ENCODE measurements around the gene NKD1.

NKD1 gene

DNA sequence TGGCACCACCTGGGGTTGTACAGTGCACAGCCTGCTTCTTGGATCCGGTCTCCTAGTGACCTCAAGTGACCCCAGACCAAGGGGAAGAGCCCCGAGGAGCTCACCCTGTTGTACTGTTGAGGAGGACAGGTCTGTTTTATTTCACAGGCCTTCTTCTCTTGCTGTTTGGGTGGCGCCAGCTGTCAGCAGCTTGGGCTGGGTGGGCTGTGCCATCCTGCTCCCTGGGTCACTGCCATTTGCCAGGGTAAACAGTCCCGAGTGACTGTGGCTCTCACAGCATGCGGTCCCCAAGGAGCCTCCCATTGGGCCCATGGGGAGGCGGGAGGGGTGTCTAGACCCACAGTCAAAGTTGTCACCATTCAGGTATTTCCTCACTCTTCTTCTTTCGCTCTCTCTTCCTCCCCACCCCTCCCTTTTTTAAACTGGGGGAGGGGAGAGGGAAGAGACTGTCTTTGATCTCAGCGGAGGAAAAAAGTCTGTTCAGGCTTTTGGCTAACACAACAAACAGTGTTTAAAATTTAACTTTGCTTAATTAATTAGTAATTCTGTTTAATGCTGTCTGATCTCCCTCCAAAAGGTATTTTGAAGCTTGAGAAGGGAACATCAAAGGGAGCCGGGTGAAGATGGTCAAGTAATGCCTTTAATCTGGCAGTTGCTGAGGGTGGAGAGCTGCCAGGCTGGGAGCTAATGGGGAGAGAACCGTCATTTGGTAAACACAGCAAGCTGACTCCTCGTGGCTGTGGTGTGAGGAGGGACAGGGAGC lies 68.9 kb downstream of the NKD1 start:
- no peak for DNase-seq

- no peak for DNase-seq
These were observed 69.5 kb downstream of the NKD1 start for GRCh38 chr16:50617646-50618184.

GRCh38 chr16:50618238-50618918 lies 70.2 kb downstream of the NKD1 start:
- no peak for DNase-seq

DNA sequence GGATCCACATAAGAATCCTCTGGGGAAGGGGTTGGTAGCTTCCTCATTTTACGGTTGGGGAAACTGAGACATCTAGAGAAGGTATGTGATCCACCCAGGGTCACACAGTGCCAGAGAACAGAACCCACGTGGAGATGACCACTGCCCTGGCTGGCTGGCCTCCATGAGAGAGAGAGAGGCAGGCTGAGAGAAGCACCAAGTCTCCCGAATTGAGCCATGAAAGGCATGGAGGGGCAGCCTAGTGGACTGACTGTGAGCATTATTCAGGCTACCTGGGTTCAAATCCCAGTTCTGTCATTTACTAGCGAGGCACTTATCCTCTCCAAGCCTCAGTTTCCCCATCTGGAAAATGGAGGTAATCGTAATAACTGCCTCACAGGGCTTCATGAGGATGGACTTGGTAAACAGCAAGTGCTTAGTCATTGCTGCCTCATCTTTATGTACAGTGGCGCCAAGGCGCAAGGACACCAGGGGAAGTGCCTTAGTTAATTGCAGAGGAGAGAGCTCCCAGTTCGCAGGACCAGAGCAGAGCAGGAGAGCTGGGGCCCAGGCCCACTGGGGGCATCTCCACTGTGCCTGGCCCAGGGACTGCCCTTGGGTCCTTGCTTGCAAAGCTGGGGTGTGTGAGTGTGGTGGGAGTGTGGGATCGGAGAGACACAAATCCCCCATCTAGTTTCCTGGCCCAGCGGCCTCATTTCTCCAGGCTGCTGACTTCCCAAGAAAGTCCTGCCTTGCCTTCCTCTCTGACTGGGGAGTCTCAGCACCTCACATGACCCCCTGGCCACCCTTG lies 71.7 kb downstream of the NKD1 start:
- DNase-seq = no peak

DNA sequence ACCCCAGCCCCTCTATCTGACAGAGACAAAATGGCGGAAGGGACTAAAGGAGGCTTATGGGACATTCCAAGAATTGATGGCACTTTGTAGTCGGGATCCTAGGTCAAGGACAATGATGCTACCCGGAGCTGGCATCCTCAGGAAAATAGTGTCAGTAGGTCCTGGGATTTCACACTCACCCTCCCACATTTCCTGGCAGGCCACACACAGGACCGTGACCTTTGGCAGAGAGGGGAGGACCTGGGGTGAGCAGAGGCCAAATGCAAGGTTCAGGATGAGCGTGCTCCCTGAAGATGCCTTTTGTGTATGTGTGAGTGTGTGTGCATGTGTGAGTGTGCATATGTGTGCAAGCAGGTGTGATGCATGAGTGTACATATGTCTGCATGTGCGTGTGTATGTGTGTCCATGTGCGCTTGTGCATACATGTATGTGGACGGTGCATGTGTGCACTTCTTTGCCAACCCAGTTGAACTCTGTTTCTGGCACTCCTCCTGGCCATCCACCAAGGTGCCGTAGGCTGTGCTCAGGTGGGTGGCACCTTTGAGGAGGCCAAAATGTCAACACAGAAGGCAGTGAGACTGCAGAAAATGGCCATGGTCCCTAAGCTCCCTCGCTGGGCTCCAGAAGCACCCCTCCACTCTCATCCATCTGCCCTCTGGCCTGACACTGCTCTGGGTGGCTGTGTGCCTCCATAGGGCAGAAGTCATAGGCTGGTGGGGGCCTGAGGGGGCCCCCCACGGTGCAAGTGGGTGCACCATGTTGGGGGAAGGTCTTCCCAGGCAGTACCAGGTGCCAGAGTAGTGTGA lies 72.7 kb downstream of the NKD1 start:
- no peak for DNase-seq

DNA sequence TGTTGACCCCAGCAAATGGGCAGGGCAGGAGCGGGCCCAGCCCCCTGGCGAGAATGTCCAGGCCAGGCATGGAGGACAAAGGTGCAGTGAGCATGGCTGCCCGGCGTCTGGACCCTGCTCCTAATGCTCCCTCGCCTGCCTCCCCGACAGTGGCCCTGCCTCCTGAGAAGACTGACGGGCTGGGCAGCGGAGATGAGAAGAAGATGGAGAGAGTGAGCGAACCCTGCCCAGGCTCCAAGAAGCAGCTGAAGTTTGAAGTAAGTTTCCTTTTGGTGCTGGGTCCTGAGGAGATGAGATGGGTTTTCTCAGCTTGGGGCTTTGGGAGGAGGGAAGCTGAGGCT lies 73.2 kb downstream of the NKD1 start:
- no peak for DNase-seq

DNA sequence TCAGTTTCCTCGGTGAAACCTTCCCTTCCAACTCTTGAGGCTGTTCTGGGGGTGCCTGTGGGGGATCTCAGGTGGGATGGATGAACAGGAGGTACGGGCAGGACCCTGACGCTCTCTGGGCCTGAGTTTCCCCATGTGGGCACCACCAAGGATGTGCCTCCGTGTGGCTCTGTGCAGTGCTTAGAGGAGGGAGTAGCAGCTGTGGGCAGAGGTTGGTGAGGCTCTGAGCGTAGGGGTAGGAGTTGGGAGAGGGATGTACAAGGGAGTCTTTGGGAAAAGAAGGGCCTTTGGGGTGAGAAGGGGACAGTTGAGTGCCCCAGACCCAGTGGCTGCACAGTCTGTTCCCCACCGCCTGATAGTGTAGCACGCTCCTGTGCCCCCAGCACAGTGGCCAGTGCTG lies 73.8 kb downstream of the NKD1 start:
- DNase-seq = no peak

DNA sequence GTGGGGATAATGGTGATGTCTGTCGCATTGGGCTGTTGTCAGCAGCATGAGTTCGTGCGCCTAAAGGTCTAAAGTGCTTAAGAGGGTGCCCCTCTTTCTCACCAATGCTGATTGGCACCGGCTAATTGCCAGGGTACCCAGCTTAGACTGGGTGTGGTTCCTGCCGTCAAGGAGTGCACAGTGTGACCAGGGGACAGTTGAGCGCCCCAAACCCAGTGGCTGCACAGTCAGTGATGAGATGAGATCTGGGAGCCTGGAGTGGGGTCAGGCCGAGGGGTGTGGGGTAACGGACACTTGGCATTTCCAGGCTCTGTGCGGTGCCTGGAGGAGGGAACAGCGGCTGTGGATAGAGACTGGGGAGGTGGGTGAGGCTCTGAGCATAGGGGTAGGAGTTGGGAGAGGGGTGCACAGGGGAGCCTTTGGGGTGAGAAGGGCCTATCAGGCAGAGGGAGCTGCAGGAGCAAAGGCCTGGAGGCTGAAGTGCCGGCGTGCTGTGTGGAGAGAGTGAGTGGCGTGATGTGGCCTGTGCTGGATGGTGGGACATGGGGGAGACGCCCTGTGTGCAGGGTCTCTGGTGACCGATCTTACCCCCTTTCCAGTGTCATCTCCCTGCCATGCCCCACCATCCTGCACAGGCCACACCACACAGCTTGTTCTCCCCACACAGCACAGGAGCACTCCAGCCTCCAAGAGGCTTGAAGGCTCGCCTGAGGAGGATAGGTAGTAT lies 74.6 kb downstream of the NKD1 start:
- DNase-seq = no peak

GRCh38 chr16:50624449-50624970 lies 76.3 kb downstream of the NKD1 start:
- DNase-seq = no peak

- no peak for DNase-seq
These were observed 77.2 kb downstream of the NKD1 start for GRCh38 chr16:50625374-50625773.

GRCh38 chr16:50626868-50627267 lies 78.7 kb downstream of the NKD1 start:
- no peak for DNase-seq

DNA sequence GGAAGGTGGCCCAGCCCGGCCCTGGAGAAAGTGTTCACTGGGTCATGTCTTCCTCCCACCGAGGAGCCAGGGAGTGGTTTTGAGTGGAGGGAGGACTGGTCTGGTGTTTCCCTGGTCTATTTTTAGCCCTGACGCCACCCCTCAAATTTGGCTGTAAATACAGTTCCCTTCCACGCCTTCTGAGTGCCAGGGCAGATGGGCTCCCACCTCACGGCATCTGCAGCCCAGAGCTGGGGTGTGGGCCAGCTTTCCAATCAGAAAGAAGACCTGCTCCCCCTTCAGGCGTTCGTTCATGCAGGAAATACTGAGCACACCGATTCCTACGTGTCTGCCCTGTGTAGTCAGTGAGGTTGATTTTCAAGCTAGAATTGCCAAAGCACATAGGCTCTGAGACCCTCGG lies 79.2 kb downstream of the NKD1 start:
- DNase-seq = no peak

DNA sequence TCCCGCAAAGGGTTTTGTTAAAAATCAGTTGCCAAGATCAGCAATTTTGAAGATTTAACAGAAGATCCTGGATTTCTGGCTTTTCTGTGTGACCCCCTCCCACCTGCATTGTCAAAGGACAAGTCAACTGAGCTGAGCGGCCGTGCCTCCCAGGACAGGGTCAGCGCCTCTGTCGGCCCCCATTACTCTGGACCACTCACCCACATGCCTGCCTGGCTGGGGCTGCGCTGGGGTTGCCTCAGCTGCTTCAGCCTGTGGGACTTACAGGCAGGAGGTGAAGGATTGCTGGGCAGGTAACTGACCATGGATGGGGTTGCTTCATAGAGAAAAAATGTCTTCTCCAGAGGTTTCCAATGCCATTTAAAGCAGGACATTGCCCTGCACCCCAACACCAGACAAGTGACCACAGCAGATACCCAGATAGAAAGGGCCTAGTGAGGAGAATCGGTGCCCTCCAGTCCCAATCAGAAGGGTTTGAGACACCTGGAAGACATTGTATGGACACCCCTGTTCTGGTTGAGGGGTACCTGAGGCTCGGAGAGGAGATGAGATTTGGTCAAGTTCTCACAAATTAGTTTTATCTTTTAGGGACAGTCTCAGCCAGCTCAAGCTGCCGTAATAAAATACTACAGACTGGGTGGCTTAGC lies 80.1 kb downstream of the NKD1 start:
- no peak for DNase-seq

- no peak for DNase-seq
These were observed 81.1 kb downstream of the NKD1 start for GRCh38 chr16:50629334-50629733.

DNA sequence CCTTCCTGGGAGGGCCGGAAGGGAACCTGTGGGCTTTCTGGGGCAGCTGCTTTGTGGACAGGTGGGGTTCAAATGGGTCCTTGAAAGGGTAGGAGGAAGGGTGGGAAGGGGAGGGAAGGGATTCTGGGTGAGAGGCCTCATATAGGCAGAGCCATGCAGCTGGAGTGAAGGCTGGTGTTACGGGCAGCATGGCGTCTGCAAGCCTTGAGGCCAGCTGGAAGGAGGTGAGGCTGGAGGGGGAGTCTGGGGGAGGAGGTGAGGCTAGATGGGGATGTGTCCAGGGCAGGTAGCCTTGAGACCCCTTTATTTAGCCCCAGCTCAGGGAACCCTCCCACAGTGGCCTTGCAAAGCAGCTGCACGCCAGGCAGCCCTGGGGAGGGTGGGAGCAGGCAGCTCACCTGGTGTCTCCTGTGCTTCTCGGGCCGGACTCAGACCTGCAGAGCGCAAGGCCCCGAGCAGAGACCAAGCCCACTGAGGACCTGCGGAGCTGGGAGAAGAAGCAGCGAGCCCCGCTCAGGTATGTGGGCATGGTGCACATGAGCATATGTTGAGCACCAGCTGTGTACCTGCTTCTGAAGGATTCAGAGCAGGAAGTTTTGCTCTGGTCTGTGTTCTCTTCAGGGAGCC lies 82.3 kb downstream of the NKD1 start:
- no peak for DNase-seq

GRCh38 chr16:50631249-50631984 lies 83.2 kb downstream of the NKD1 start:
- DNase-seq = no peak

DNA sequence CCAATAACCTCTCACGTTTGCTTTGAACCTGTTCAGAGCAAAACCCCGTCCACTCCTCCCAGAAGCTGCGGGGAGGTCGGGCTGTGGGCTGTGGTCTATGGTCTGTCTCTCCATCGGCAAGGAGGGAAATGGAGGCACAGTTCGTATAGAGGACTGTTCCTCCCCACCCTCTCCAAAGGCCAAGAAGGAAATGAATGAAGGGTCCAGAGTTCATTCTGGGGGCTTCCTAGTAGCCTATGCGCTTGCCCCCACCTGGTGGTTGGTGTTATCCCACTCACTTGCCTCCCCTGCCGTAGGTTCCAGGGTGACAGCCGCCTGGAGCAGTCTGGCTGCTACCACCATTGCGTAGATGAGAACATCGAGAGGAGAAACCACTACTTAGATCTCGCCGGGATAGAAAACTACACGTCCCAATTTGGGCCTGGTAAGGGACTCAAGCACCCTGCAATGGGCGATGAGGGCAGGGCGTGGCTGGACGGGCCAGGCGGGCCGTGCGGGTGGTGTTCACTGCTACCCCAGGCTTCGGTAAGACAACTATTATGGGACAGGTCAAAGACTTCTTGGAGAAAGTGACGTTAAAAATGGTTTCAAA lies 83.9 kb downstream of the NKD1 start:
- DNase-seq = no peak

- no peak for DNase-seq
These were observed 85.0 kb downstream of the NKD1 start for GRCh38 chr16:50632927-50633800.

DNA sequence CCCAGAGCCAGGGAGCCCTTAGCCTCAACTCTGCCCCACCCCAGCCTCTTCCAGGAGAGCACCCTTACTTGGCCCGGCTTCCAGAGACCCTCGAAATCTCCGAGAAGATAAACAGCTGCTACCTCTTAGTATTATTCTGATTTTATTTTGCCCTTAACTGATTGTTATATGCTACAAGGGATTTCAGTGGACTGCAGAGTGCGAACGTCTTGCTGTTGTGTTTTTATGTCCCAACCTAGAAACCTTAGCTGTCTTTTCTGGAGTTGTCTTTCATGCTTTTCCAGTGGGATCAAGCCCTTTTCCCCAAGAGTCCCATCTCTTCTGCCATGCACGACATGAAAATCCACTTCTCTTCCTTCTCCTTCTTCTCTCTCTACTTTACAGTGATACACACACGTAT lies 85.9 kb downstream of the NKD1 start:
- no peak for DNase-seq

Data from NCI-H345 (cell line).